ENCODE measurements around the gene ITGB4.

DNA sequence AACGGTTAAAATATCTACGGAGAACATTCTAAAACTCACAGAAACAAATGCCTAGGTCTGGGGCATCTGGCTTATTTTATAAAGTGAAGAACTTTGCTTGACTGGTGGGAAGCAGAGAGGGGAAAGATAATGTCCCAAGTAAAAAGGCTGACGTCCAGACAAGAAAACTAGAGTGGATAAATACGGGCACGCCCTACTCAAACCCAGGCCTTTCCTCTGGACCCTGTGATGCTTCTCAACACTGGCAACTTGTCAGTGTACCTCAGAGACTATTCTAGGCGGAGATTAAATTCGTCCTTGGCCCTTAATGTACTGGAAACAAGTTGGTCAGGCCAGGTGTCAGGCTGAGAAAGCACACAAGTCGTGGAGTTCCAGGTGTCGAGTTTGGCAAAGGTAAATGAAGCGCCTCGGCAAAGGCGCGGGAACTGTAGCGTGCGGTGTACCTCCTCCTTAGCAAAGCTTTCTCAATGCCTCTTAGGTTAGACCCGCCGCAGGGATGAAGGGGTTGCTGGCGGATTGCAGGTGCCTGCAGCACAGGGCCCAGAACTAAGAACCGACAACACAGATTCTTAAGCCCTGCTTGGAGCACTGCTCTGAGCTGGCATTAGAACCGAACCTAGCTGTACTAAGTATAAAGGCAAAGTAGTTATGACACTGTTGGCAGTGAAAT, 62.7 kb downstream of the ITGB4 start:
- no peak for TF ChIP-seq POLR2AphosphoS5 (IDR thresholded peaks at IDR 0.05; ENCODE audit: low read depth, low read length)
- no peak for TF ChIP-seq RAD21 (IDR thresholded peaks at IDR 0.05; ENCODE audit: low read depth)
- no peak for TF ChIP-seq EZH2 (IDR thresholded peaks at IDR 0.05)
- TF ChIP-seq POLR2A (IDR thresholded peaks at IDR 0.05; ENCODE audit: borderline replicate concordance, extremely low read depth, insufficient read depth, insufficient read length), result no peak
